Peyer's patch (tissue), 4 donors: ENCODE results near the gene PDGFB.

Experiments used
- CTCF ChIP-seq, 6 experiments: fragments of 450-650 bp in 4 of 6; fragments of 200-600 bp in 2 of 6; sonication (generic) in 1 of 6; IDR thresholded peaks; one replicate each; pipeline ENCODE4 v1.5.1; 2017 to 2019; ENCODE audit warnings: antibody characterized with exemption in 6 of 6, mild to moderate bottlenecking in 3 of 6, moderate library complexity in 1 of 6
- POLR2A ChIP-seq, 2 donors: fragments of 450-650 bp; IDR thresholded peaks; one replicate each; pipeline ENCODE4 v1.5.1; 2017; ENCODE audit warnings: antibody characterized with exemption in 2 of 2, mild to moderate bottlenecking in 2 of 2, moderate library complexity in 2 of 2

- TF ChIP-seq CTCF (IDR thresholded peaks at IDR 0.05) (no peak), POLR2A (IDR thresholded peaks at IDR 0.05) (no peak)
Observed at GRCh38 chr22:39266398-39267030, 21.7 kb upstream of the PDGFB start.
